Measurements from ENCODE around the gene CEBPG. TPM values are rescaled to one million over a fixed set of nuclear protein-coding genes. Genes with fewer than 3 reads are reported as not detected.

CEBPG gene
- total RNA-seq, 1 donor from 2014 or later = 59.3 TPM

GRCh38 chr19:33410915-33411401 lies 37.4 kb downstream of the CEBPG start:
- peaks cover 9% of the 10 kb centered on the region for H3K4me1 Mint-ChIP-seq
- H3K9me3 ChIP-seq (ENCODE audit: low read depth) = no peaks in the 10 kb centered on the region
- no peak overlapping the region for H3K27ac Mint-ChIP-seq
- no peaks in the 10 kb centered on the region for H3K79me2 ChIP-seq (ENCODE audit: low read depth)
- peaks cover 2% of the 10 kb centered on the region for H3K27me3 Mint-ChIP-seq (ENCODE audit: insufficient read depth, low read depth)
- H3F3A ChIP-seq (ENCODE audit: low read depth) = no peaks in the 10 kb centered on the region
- H3K4me1 ChIP-seq = peaks cover 4% of the 10 kb centered on the region
- H4K20me1 ChIP-seq (ENCODE audit: low read depth) = no peaks in the 10 kb centered on the region
- H3K36me3 Mint-ChIP-seq = no peaks in the 10 kb centered on the region
- H3K9ac ChIP-seq = no peak overlapping the region
- no peak overlapping the region for H3K4me2 ChIP-seq
- DNase-seq (ENCODE audit: low spot score) = no peak
- H3K4me3 ChIP-seq = no peak overlapping the region
- H2AFZ ChIP-seq (replicated peaks) = no peak overlapping the region
- no peaks in the 10 kb centered on the region for H3K27me3 ChIP-seq
- H3K9me3 Mint-ChIP-seq = no peaks in the 10 kb centered on the region
- TF ChIP-seq CTCF (IDR thresholded peaks at IDR 0.05) = no peak
- no peak overlapping the region for H3K4me3 Mint-ChIP-seq
- H3K27ac ChIP-seq = no peak overlapping the region
- H3K36me3 ChIP-seq = no peaks in the 10 kb centered on the region

GRCh38 chr19:33411621-33412180 lies 38.2 kb downstream of the CEBPG start:
- Mint-ChIP-seq H3K9me3 (no peaks in the 10 kb centered on the region), H3K36me3 (no peaks in the 10 kb centered on the region), H3K4me1 (peaks cover 8% of the 10 kb centered on the region), H3K27me3 (ENCODE audit: insufficient read depth, low read depth) (peaks cover 2% of the 10 kb centered on the region), H3K4me3 (no peak overlapping the region), H3K27ac (no peak overlapping the region)
- TF ChIP-seq EZH2phosphoT487 (IDR thresholded peaks at IDR 0.05) (no peak), CTCF (IDR thresholded peaks at IDR 0.05) (no peak), EZH2 (IDR thresholded peaks at IDR 0.05) (no peak)
- H3K79me2 ChIP-seq (ENCODE audit: low read depth) = no peaks in the 10 kb centered on the region
- H3F3A ChIP-seq (ENCODE audit: low read depth) = no peaks in the 10 kb centered on the region
- no peaks in the 10 kb centered on the region for H3K9me3 ChIP-seq (ENCODE audit: low read depth)
- no peaks in the 10 kb centered on the region for H3K36me3 ChIP-seq
- no peak overlapping the region for H3K4me3 ChIP-seq
- no peak overlapping the region for H3K4me2 ChIP-seq
- no peak overlapping the region for H3K27ac ChIP-seq
- peaks cover under 1% of the 10 kb centered on the region for H3K4me1 ChIP-seq
- no peak for DNase-seq (ENCODE audit: low spot score)
- H4K20me1 ChIP-seq (ENCODE audit: low read depth) = peaks cover 4% of the 10 kb centered on the region
- no peak overlapping the region for H3K9ac ChIP-seq
- no peaks in the 10 kb centered on the region for H3K27me3 ChIP-seq
- H2AFZ ChIP-seq (replicated peaks) = no peak overlapping the region

GRCh38 chr19:33412601-33413425 lies 39.3 kb downstream of the CEBPG start:
- Mint-ChIP-seq H3K27me3 (ENCODE audit: insufficient read depth, low read depth) (peaks cover 2% of the 10 kb centered on the region), H3K4me1 (peaks cover 6% of the 10 kb centered on the region), H3K4me3 (no peak overlapping the region), H3K27ac (peak overlapping the region; percentile 63), H3K9me3 (no peaks in the 10 kb centered on the region), H3K36me3 (no peaks in the 10 kb centered on the region)
- Histone ChIP-seq H3K9me3 (ENCODE audit: low read depth) (no peaks in the 10 kb centered on the region), H3K27ac (no peak overlapping the region), H3K9ac (no peak overlapping the region), H4K20me1 (ENCODE audit: low read depth) (peaks cover 8% of the 10 kb centered on the region), H3K36me3 (no peaks in the 10 kb centered on the region), H3K4me1 (no peaks in the 10 kb centered on the region), H3K79me2 (ENCODE audit: low read depth) (no peaks in the 10 kb centered on the region), H3F3A (ENCODE audit: low read depth) (no peaks in the 10 kb centered on the region), H3K4me3 (no peak overlapping the region), H3K27me3 (no peaks in the 10 kb centered on the region), H2AFZ (replicated peaks) (no peak overlapping the region), H3K4me2 (no peak overlapping the region)
- no peak for DNase-seq (ENCODE audit: low spot score)
- no peak for TF ChIP-seq EZH2phosphoT487 (IDR thresholded peaks at IDR 0.05)
- no peak for TF ChIP-seq CTCF (IDR thresholded peaks at IDR 0.05)
- no peak for TF ChIP-seq EZH2 (IDR thresholded peaks at IDR 0.05)
